RWPE2 (cell line): ENCODE results near the gene RAB11FIP3.
"Not testable (repeated sequence)": the region's sequence is repeated elsewhere in the genome, so short reads cannot be mapped to it uniquely, and the experiment has no call there.

Experiments
- ATAC-seq: fragments of 200-7000 bp; cut with Tn5 transposase; 3 replicates; pipeline ENCODE4 v1.9.1; 2021; ENCODE audit warnings: low read depth
- DNase-seq: peaks from one replicate; pipeline ENCODE4 v3.0.0-alpha.2; 2020; ENCODE audit warnings: low spot score
- H3K27ac ChIP-seq: fragments of 450-650 bp; 2 replicates; pipeline ENCODE4 v1.5.1; 2017; ENCODE audit warnings: mild to moderate bottlenecking; ENCODE audit not compliant: poor library complexity, severe bottlenecking
- H3K27me3 ChIP-seq: fragments of 250-450 bp; sonication (Bioruptor Pico); 2 replicates; pipeline ENCODE4 v1.5.1; 2021; ENCODE audit warnings: mild to moderate bottlenecking, moderate library complexity; ENCODE audit not compliant: insufficient read depth, poor library complexity, severe bottlenecking
- H3K36me3 ChIP-seq: fragments of 250-450 bp; sonication (Bioruptor Pico); 2 replicates; pipeline ENCODE4 v1.5.1; 2020; ENCODE audit warnings: low read depth, mild to moderate bottlenecking, moderate library complexity
- H3K4me1 ChIP-seq: fragments of 250-450 bp; sonication (Bioruptor Pico); 2 replicates; pipeline ENCODE4 v1.5.1; 2021; ENCODE audit warnings: mild to moderate bottlenecking, moderate library complexity; ENCODE audit not compliant: insufficient read depth, poor library complexity, severe bottlenecking
- H3K4me3 ChIP-seq: fragments of 250-450 bp; sonication (Bioruptor Pico); 2 replicates; pipeline ENCODE4 v1.5.1; 2021; ENCODE audit warnings: mild to moderate bottlenecking, moderate library complexity; ENCODE audit not compliant: severe bottlenecking
- H3K9me3 ChIP-seq: fragments of 250-450 bp; sonication (Bioruptor Pico); 2 replicates; pipeline ENCODE4 v1.5.1; 2021; ENCODE audit warnings: mild to moderate bottlenecking, moderate library complexity; ENCODE audit not compliant: severe bottlenecking
- CTCF ChIP-seq: fragments of 450-650 bp; IDR thresholded peaks from one replicate; pipeline ENCODE4 v1.5.1; 2017; ENCODE audit warnings: mild to moderate bottlenecking, moderate library complexity; ENCODE audit not compliant: poor library complexity, severe bottlenecking

The RAB11FIP3 gene

GRCh38 chr16:425082-425718 lies at the start of gene RAB11FIP3:
Gene RAB11FIP3, plus strand, starts transcription at chr16:425649. Its CDS starts 358 bp downstream, at chr16:426007.
- ATAC-seq (peak; percentile 64), DNase-seq (peak; percentile 79)
- Histone ChIP-seq H3K4me1 (peaks cover 13% of the 10 kb centered on the region), H3K4me3 (peak within 1 kb of the TSS; percentile 77), H3K27me3 (no peaks in the 10 kb centered on the region), H3K9me3 (no peaks in the 10 kb centered on the region), H3K27ac (peak within 1 kb of the TSS; percentile 95), H3K36me3 (peaks cover 13% of the 10 kb centered on the region)
- TF ChIP-seq CTCF: peak; percentile 36

GRCh38 chr16:375927-376816 lies 49.3 kb upstream of the RAB11FIP3 start:
- Histone ChIP-seq H3K9me3 (no peaks in the 10 kb centered on the region), H3K36me3 (peaks cover 9% of the 10 kb centered on the region; the same call in 1 of the 2 replicates), H3K27ac (no peak overlapping the region), H3K4me3 (no peak overlapping the region), H3K27me3 (no peaks in the 10 kb centered on the region), H3K4me1 (no peaks in the 10 kb centered on the region)
- no peak for TF ChIP-seq CTCF
- peak; percentile 65 for DNase-seq
- no peak for ATAC-seq

GRCh38 chr16:376817-377418 lies 48.5 kb upstream of the RAB11FIP3 start:
- ATAC-seq: no peak
- no peak overlapping the region for H3K4me3 ChIP-seq
- no peak for TF ChIP-seq CTCF
- H3K27me3 ChIP-seq: no peaks in the 10 kb centered on the region
- H3K36me3 ChIP-seq: peaks cover 9% of the 10 kb centered on the region; the same call in 1 of the 2 replicates
- peak; percentile 70 for DNase-seq
- no peaks in the 10 kb centered on the region for H3K4me1 ChIP-seq
- H3K27ac ChIP-seq: no peak overlapping the region
- H3K9me3 ChIP-seq: no peaks in the 10 kb centered on the region

GRCh38 chr16:377419-377951 lies 48.0 kb upstream of the RAB11FIP3 start:
- ATAC-seq: no peak
- TF ChIP-seq CTCF: no peak
- Histone ChIP-seq H3K36me3 (peaks cover 9% of the 10 kb centered on the region; the same call in 1 of the 2 replicates), H3K9me3 (no peaks in the 10 kb centered on the region), H3K4me3 (no peak overlapping the region), H3K27ac (no peak overlapping the region), H3K27me3 (no peaks in the 10 kb centered on the region), H3K4me1 (no peaks in the 10 kb centered on the region)
- peak; percentile 70 for DNase-seq

- peak; percentile 49 for DNase-seq
- ATAC-seq: not testable (repeated sequence)
Observed at GRCh38 chr16:378113-378820, 47.2 kb upstream of the RAB11FIP3 start.

More at GRCh38 chr16:378113-378820, 47.2 kb upstream of the RAB11FIP3 start:
- H3K4me3 ChIP-seq, H3K27me3 ChIP-seq, H3K4me1 ChIP-seq, H3K36me3 ChIP-seq, H3K9me3 ChIP-seq, H3K27ac ChIP-seq: not testable (repeated sequence)
